Measurements from ENCODE around the gene NEXMIF.

- TF ChIP-seq CTCF (conservative IDR thresholded peaks at IDR 0.05 in 1 of 2, IDR thresholded peaks at IDR 0.05 in 1 of 2; ENCODE audit: extremely low read depth in 1 of 2, insufficient read depth in 1 of 2, low read depth in 1 of 2, low read length in 2 of 2): no peak
- no peak for TF ChIP-seq EZH2 (IDR thresholded peaks at IDR 0.05; ENCODE audit: borderline replicate concordance, low read length)
Measured at GRCh38 chrX:74853255-74853654, 72.0 kb downstream of the NEXMIF start.
